Measurements from ENCODE around the gene NAT8.
"Not testable (repeated sequence)": the region's sequence is repeated elsewhere in the genome, so short reads cannot be mapped to it uniquely, and the experiment has no call there.

Gene NAT8

GRCh38 chr2:73640511-73640911 is 1.7 kb downstream of the NAT8 start:
- H3K9ac ChIP-seq (ENCODE audit: low read length): no peak overlapping the region
- no peak overlapping the region for H3K4me3 ChIP-seq (ENCODE audit: low read length)
- no peaks in the 10 kb centered on the region for H3K27me3 ChIP-seq (replicated peaks; ENCODE audit: insufficient read depth, low read length)
- H3K36me3 ChIP-seq (replicated peaks; ENCODE audit: insufficient read depth, low read length): no peaks in the 10 kb centered on the region
- no peaks in the 10 kb centered on the region for H3K9me3 ChIP-seq (replicated peaks; ENCODE audit: insufficient read depth, low read length)
- H3K4me2 ChIP-seq (ENCODE audit: low read depth, low read length): no peak overlapping the region
- H2AFZ ChIP-seq (ENCODE audit: low read length): no peak overlapping the region
- no peaks in the 10 kb centered on the region for H4K20me1 ChIP-seq (ENCODE audit: insufficient read depth, low read length)
- TF ChIP-seq EZH2 (optimal IDR thresholded peaks at IDR 0.05; ENCODE audit: low read depth, low read length) (no peak), CTCF (IDR thresholded peaks at IDR 0.05; ENCODE audit: low read length) (no peak), EZH2phosphoT487 (IDR thresholded peaks at IDR 0.05; ENCODE audit: low read length) (no peak)
- no peak for DNase-seq
- no peaks in the 10 kb centered on the region for H3K9me2 ChIP-seq (replicated peaks; ENCODE audit: insufficient read depth, low read length)
- H3K4me1 ChIP-seq (ENCODE audit: low read length): no peaks in the 10 kb centered on the region
- no peaks in the 10 kb centered on the region for H3F3A ChIP-seq (ENCODE audit: insufficient read depth, low read length)
- H3K27ac ChIP-seq (ENCODE audit: low read length): no peak overlapping the region
- H3K79me2 ChIP-seq (ENCODE audit: low read length): no peaks in the 10 kb centered on the region

- Histone ChIP-seq H3K4me2 (ENCODE audit: low read depth, low read length) (no peak overlapping the region), H3K36me3 (replicated peaks; ENCODE audit: insufficient read depth, low read length) (no peaks in the 10 kb centered on the region), H3K9me2 (replicated peaks; ENCODE audit: insufficient read depth, low read length) (no peaks in the 10 kb centered on the region), H3K4me1 (ENCODE audit: low read length) (no peaks in the 10 kb centered on the region), H3K79me2 (ENCODE audit: low read length) (no peaks in the 10 kb centered on the region), H3F3A (ENCODE audit: insufficient read depth, low read length) (no peaks in the 10 kb centered on the region), H3K4me3 (ENCODE audit: low read length) (no peak overlapping the region), H3K9me3 (replicated peaks; ENCODE audit: insufficient read depth, low read length) (no peaks in the 10 kb centered on the region), H3K27ac (ENCODE audit: low read length) (no peak overlapping the region), H2AFZ (ENCODE audit: low read length) (no peak overlapping the region), H4K20me1 (ENCODE audit: insufficient read depth, low read length) (no peaks in the 10 kb centered on the region), H3K27me3 (replicated peaks; ENCODE audit: insufficient read depth, low read length) (no peaks in the 10 kb centered on the region), H3K9ac (ENCODE audit: low read length) (no peak overlapping the region)
- no peak for DNase-seq
- TF ChIP-seq CTCF (IDR thresholded peaks at IDR 0.05; ENCODE audit: low read length): no peak
- TF ChIP-seq EZH2phosphoT487 (IDR thresholded peaks at IDR 0.05; ENCODE audit: low read length): no peak
- TF ChIP-seq EZH2 (optimal IDR thresholded peaks at IDR 0.05; ENCODE audit: low read depth, low read length): no peak
Measured at GRCh38 chr2:73638429-73638828, 3.8 kb downstream of the NAT8 start.

GRCh38 chr2:73636977-73637376 is 5.2 kb downstream of the NAT8 start:
- not testable (repeated sequence) for H4K20me1 ChIP-seq (ENCODE audit: insufficient read depth, low read length); H3K79me2 ChIP-seq (ENCODE audit: low read length); H3K4me1 ChIP-seq (ENCODE audit: low read length); H3K9me3 ChIP-seq (replicated peaks; ENCODE audit: insufficient read depth, low read length); H3K9me2 ChIP-seq (replicated peaks; ENCODE audit: insufficient read depth, low read length); H3K4me2 ChIP-seq (ENCODE audit: low read depth, low read length); H3K36me3 ChIP-seq (replicated peaks; ENCODE audit: insufficient read depth, low read length); H3K9ac ChIP-seq (ENCODE audit: low read length); H3F3A ChIP-seq (ENCODE audit: insufficient read depth, low read length); H3K4me3 ChIP-seq (ENCODE audit: low read length); H3K27me3 ChIP-seq (replicated peaks; ENCODE audit: insufficient read depth, low read length); H3K27ac ChIP-seq (ENCODE audit: low read length); DNase-seq; H2AFZ ChIP-seq (ENCODE audit: low read length)

- not testable (repeated sequence) for H3K27ac ChIP-seq (ENCODE audit: low read length); H4K20me1 ChIP-seq (ENCODE audit: insufficient read depth, low read length); H3K9me2 ChIP-seq (replicated peaks; ENCODE audit: insufficient read depth, low read length); H3K4me2 ChIP-seq (ENCODE audit: low read depth, low read length); H3K9me3 ChIP-seq (replicated peaks; ENCODE audit: insufficient read depth, low read length); H3F3A ChIP-seq (ENCODE audit: insufficient read depth, low read length); DNase-seq; H3K4me1 ChIP-seq (ENCODE audit: low read length); H3K79me2 ChIP-seq (ENCODE audit: low read length); H3K4me3 ChIP-seq (ENCODE audit: low read length); H3K9ac ChIP-seq (ENCODE audit: low read length); H3K27me3 ChIP-seq (replicated peaks; ENCODE audit: insufficient read depth, low read length); H2AFZ ChIP-seq (ENCODE audit: low read length); H3K36me3 ChIP-seq (replicated peaks; ENCODE audit: insufficient read depth, low read length)
- TF ChIP-seq CTCF (IDR thresholded peaks at IDR 0.05; ENCODE audit: low read length): peak; percentile 48
Measured at GRCh38 chr2:73630662-73631266, 11.5 kb downstream of the NAT8 start.

- H3K4me3 ChIP-seq (ENCODE audit: low read length); H3K27me3 ChIP-seq (replicated peaks; ENCODE audit: insufficient read depth, low read length); H4K20me1 ChIP-seq (ENCODE audit: insufficient read depth, low read length); H3K9me2 ChIP-seq (replicated peaks; ENCODE audit: insufficient read depth, low read length); H2AFZ ChIP-seq (ENCODE audit: low read length); H3K4me1 ChIP-seq (ENCODE audit: low read length); H3F3A ChIP-seq (ENCODE audit: insufficient read depth, low read length); H3K27ac ChIP-seq (ENCODE audit: low read length); H3K9ac ChIP-seq (ENCODE audit: low read length); H3K79me2 ChIP-seq (ENCODE audit: low read length); H3K4me2 ChIP-seq (ENCODE audit: low read depth, low read length); DNase-seq; H3K9me3 ChIP-seq (replicated peaks; ENCODE audit: insufficient read depth, low read length); H3K36me3 ChIP-seq (replicated peaks; ENCODE audit: insufficient read depth, low read length): not testable (repeated sequence)
Measured at GRCh38 chr2:73628493-73628892, 13.7 kb downstream of the NAT8 start.

- not testable (repeated sequence) for H3K9ac ChIP-seq (ENCODE audit: low read length)
Measured at GRCh38 chr2:73626237-73626636, 16.0 kb downstream of the NAT8 start.

More at GRCh38 chr2:73626237-73626636, 16.0 kb downstream of the NAT8 start:
- not testable (repeated sequence) for H3K36me3 ChIP-seq (replicated peaks; ENCODE audit: insufficient read depth, low read length); H3K27ac ChIP-seq (ENCODE audit: low read length); H3K9me2 ChIP-seq (replicated peaks; ENCODE audit: insufficient read depth, low read length); H3F3A ChIP-seq (ENCODE audit: insufficient read depth, low read length); H4K20me1 ChIP-seq (ENCODE audit: insufficient read depth, low read length); H3K4me3 ChIP-seq (ENCODE audit: low read length); H3K79me2 ChIP-seq (ENCODE audit: low read length); DNase-seq; H3K4me1 ChIP-seq (ENCODE audit: low read length); H3K4me2 ChIP-seq (ENCODE audit: low read depth, low read length); H2AFZ ChIP-seq (ENCODE audit: low read length); H3K9me3 ChIP-seq (replicated peaks; ENCODE audit: insufficient read depth, low read length); H3K27me3 ChIP-seq (replicated peaks; ENCODE audit: insufficient read depth, low read length)

All from MM.1S (cell line).